SHP77 treated with DMSO at 0.1 percent for 48 hours (cell line): Measurements from ENCODE around the gene ARHGAP18.

ENCODE experiments used
- DNase-seq: peaks from one replicate; lab custom pipeline; 2025; lab: John Stamatoyannopoulos, UW

ARHGAP18 gene, protein sequence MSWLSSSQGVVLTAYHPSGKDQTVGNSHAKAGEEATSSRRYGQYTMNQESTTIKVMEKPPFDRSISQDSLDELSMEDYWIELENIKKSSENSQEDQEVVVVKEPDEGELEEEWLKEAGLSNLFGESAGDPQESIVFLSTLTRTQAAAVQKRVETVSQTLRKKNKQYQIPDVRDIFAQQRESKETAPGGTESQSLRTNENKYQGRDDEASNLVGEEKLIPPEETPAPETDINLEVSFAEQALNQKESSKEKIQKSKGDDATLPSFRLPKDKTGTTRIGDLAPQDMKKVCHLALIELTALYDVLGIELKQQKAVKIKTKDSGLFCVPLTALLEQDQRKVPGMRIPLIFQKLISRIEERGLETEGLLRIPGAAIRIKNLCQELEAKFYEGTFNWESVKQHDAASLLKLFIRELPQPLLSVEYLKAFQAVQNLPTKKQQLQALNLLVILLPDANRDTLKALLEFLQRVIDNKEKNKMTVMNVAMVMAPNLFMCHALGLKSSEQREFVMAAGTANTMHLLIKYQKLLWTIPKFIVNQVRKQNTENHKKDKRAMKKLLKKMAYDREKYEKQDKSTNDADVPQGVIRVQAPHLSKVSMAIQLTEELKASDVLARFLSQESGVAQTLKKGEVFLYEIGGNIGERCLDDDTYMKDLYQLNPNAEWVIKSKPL

DNA sequence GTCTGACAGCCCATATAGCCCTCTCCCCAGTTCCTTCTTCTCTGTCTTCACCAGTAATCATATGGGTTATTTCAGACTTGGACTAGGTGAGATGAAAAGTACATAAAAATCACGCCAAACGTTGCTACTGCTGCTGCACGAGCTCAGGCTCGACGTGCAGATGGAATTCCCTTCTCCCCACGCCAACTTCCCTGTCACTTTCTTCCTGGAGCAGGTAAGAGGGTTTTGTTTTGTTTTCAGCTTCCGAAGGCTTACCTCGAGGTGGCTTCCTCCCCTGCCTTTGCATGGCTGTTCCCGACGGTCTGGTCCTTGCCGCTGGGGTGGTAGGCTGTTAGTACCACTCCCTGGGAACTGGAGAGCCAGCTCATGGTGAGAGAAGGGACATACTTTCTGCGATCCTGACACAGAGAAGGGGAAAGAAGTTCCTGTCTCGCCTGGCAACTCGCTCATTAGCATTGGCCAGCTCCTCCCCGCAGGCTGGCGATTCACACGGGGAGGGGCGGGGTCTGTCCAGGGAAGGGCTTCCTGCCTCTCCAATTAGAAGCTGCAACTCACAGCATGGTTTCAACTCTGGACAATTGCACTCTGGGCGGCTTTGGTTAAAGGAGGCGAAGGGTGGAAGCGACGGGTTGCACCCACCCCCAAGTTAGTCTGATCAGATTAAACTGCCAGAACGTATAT, at the start of gene ARHGAP18:
Gene ARHGAP18 (minus strand): TSS at position 409 of the 681 bp plus-strand sequence. CDS start 41 bp downstream, at position 368.
- peak; percentile 53 for DNase-seq

DNA sequence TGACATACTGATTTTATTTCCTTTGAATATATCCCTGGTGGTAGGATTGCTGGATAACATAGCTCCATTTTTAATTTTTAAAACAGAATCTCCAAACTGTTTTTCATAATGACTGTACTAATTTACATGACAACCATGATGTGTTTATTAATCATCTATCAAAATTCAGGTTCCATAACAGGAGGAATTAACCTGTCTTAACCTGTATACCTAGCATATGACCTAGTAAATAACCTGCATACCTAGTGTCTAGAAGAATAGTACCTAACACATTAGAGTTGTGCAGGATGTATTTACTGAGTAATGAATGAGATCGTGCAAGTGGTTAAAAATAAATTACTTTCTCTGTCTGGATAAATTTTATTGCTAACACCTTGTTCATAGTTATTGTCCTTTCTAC, 45.8 kb upstream of the ARHGAP18 start:
- DNase-seq: no peak

DNA sequence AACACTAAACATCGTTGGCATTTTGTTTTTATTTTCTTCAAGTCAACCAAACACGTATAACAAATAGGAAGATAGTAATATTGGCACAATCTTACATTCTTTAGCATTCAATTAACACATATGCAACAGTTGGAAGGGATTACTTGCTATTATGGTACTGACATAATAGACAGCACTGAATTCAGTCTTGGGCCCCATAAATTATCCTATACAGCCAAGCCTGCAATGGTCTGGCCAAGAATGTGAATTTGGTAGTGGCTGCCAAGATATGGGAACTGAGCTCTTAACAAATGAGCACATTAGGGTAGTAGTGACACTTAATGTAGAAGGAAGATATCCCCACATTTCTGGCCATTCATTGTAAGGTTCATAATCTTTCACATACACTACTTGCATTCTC, 44.8 kb upstream of the ARHGAP18 start:
- no peak for DNase-seq

DNA sequence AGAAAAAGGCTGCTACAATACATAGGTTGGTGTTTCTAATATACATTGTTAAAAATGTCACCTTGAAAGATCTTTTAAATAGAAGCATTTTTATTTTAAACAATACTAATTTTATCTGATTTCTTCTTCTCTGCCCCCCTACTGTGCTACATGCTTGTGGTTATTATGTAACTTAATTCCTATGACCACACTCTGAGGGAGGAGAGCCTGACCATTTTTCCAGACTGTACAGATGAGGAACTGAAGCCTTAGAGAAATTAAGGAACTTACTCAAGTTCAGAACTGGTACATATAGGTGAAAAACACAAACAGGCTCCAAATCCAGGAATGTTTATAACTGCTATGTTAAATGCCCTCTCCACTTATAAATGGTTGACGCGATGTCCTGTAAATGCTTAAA, 43.4 kb upstream of the ARHGAP18 start:
- DNase-seq: no peak

DNA sequence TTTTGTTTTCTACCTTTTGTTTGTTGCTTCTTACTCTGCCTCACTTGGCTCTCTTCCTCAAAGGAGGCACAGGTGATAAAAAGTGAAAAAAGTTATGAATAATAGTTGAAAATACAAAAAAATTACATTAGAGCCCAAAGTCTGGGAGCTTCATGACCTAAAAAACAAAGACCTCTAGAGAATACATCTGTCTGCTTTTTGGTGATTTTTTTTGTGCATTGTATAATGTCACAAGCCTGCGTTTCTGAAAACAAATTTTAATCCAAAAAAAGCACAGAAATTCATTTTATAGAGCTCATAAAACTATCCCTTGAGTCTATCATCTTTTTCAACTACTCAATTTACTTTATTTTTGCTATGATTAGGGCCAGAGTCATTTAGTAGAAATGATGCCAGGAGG, 41.4 kb upstream of the ARHGAP18 start:
- DNase-seq: no peak

DNA sequence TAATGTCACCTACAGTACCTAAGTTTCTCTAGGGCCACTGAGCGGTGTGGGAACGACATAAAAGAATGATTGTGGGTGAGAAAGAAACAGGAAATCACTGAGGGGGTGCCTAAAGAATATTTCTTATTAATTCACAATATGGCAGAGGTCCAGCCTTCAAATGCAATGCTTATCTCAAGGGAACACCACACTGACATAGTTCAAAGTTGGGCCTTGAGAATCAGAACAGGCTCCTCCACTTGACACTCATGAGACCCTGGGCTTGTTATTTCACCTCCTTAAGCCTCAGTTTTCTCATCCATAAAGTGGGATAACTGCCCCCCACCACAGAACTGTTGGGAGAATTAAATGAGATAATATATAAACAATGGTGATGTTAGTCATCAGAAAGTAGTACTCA, 40.4 kb upstream of the ARHGAP18 start:
- no peak for DNase-seq

DNA sequence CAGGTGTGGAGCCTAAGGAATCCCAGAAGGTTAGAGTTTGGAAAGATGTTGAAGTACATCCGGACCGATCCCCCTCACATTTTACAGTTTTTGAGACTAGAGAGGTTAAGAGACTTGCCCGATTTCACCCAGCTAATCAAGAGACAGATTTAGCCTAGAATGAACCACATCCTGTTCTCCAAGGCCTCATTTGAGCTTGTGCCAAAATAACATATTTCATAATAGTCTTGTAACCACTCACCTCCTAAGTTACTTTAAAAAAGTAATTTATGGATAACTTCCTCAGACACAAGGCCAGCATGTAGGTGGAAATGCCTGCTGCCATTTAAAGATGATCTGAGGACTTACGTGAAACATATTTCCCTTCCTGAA, 39.8 kb upstream of the ARHGAP18 start:
- DNase-seq: no peak

DNA sequence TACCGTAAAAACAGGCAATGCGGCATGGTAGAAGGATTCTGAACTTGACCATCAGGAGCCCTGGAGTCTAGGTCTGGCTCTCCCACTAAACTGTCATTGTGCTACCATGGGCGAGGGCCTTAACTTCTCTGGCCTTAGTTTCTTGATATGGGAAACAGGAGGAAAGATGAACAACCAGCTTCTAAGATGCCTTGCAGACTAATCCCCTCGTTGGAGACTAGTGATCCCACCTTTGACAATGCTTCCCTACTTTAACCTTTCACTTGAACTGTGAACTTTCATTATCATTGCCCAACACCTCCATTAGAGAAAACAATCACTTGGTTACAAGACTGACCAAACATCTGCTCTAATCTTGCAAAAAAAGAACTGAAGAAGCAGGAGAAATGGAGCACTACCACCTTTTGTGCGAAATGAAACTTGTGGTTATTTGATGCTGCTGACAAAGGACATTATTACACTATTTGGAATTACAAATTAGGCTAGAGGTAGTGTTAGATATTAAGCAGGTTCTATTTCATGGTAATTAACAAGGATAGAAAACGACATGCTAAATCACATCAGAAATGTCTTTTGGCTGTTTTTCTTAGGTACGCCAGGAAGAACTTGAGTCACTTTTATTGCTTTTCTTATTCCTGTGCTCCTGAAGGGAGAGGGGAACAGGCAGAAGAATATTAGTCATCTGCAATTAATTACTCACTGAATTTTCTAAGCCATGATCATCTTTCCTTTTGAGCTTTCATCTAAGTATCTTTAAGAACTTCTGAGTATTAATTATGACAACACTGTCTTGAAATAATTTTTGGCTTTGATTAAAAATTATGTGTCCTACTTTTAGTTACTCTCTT, 39.1 kb upstream of the ARHGAP18 start:
- DNase-seq: no peak

DNA sequence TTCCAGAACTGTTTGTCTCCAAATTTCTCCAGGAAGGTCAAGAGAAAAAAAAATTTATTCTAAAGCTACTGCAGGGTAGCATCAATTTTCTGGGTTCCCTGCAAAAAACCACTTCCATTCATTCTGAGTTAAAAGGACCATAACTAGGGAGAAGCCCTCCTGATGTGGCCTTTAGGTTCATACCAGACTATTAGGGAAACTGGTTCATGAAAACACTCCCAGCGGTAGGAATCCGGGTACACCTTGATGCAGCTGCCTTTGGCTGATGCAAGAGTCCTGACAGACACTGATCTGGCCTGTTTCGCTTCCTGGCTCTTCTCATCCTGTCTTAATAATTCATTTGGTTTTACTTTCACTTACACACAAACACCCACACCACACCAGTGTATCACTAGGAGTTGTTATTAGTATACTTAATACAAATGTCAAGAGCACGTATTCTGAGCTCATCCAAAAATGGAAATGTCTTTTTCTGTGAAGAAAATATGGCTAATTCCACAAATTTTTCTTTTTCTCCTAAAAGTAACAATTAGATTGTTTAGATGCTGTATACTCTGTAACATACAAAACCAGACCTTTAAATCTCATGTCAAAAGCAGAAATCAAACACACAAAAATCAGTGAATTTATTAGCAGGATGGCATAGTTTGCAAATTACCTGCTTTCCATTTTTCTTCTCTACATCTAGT, 38.4 kb upstream of the ARHGAP18 start:
- peak; percentile 37 for DNase-seq

DNA sequence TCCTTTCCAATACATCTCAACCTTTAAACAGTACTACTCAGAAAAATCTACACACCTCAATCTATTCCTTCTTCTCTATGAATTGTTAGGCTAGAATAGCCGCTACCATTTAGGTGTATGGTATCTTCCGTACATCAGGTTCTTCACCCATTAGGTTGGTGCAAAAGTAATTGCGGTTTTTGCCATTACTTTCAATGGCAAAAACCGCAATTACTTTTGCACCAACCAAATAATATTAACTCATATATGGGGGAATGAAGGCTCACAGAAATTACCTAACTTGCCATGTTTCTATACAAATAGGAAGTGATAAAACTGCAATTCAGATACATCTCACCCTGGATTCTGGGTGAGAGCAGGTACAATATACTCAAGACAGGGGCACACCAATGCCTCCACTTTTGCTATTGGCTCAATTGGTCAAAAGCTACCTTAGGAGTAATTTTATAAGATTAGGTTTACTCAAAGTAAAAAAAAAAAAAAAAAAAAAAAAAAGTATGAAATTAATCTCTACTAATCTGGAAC, 37.7 kb upstream of the ARHGAP18 start:
- no peak for DNase-seq

DNA sequence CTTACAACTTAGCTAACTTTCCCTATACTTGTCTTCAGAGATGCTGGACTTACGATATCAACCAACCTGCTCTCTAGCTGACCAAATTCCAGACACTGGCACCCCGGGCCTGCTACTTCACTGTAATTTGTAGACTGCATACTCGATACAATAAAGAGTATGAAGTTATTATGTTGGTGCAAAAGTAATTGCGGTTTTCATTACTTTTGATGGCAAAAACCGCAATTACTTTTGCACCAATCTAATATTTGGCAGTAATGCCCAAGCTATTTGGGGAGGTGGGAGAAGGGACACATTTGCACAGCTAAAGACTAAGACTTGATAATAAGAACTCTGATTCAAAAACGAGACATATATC, 34.9 kb upstream of the ARHGAP18 start:
- no peak for DNase-seq

DNA sequence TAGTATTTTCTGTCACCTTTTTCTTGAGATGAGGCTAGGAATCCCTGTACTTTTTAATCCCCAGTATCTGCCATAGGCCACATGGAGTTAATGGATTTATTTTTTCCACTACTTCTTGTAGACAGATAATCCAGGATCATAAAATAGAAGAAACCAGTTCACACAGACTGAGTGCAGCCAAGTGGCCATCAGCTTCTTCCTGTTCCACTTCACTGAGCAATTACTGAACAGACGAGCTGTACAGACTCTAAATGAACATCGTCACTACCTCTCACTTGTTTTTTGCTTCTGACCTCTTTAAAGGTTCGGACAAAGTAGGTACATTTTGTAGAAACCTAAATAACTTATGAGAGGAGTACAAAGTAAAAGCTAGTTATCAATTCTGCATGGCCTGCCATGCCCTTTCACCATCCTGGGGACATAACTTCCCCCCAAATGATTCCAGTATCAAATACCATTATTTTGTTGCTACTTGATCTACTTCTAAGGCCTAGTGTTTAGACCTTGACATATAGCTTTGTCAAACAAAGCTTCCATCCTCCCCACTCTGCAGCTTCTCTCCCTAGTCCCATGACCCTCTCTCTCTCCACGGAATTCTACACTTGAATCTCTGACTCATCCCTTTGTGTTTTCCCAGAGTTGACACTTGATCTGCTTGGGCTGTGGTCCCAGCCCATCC, 34.4 kb upstream of the ARHGAP18 start:
- DNase-seq: no peak

DNA sequence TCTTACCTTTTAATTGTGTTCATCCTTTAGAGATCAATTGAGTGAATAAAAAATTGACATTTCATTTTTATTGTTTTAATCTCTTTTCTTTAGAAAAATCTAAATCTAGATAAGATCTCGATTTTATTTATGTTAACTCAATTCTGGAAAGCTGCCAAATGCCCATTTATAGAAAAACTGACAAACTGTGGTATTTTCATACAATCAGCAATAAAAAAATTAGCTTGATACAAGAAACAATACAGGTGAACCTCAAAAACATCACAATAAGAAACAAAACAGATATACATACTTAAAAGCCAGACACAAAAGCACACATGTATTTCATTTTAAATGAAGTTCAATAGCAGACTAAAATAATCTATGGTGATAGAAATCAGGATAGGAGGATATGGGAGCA, 30.0 kb upstream of the ARHGAP18 start:
- DNase-seq: no peak

DNA sequence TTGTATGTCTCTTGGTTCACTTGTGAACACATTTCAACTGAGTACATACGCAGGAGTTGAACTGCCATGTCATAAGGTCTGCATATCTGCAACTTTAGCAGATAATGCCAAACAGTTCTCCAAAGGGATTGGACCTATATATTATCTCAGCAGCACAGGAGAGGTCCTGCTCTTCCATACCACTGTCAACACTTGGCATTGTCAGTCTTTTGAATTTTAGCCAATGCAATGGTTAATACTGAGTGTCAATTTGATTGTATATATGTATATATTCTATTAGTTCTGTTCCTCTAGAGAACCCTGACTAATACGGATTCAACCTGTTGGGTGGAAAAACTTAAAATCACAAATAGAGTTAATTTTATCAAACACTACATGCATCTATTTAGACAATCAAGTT, 26.1 kb upstream of the ARHGAP18 start:
- DNase-seq: no peak

DNA sequence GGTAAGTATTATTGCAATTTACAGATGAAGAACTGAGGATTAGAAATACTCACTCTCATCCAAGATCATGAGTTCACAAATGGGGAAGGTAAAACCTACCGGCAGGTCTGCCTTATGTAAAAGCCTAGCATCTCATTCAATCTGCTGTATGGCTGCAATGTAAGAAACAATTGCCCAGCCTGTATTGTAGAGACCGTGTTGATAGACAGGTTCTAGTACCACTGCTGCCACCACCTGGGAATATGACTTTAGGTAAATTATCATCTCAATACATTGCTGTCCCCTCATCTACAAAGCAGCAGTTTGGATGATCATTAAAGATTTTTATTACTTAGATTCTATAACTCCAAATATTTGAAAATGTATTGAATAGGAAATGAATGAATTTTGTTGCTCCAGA, 23.3 kb upstream of the ARHGAP18 start:
- no peak for DNase-seq

DNA sequence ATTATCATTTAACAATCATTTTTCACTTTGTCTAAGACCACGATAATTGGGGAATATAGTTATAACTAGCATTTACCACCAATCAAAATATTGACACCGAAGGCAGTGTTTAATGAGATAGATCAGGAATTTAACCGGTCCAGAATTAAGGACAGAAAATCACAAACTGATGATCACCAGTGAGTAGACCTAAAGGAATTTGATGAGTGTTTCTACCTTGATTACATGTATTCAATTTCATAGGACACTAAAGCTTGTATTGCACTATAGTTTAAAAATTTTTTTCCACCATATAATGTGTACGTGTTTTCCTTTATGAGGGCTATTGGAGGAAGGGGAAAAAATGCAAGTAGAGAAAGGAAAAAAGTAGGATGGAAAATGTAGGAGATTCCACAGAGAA, 22.6 kb upstream of the ARHGAP18 start:
- DNase-seq: no peak

DNA sequence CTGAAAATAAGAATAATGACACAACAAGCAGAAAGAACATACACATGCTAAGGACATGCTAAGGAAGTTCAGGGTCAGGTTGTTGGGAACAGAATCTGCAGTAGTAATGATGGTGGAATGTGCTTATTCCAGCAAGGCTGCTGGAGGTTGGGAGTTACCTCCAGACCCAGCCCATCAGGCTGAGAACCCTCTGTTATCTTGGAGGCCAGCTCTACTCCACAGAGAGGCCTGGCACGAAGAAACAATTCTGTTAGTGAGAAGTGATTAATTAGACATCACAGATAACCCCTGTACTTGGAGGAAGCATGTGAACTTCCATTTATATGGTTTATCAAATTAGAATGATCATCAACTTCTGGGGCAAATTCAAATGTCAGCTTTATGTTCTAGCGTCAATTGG, 22.1 kb upstream of the ARHGAP18 start:
- no peak for DNase-seq

DNA sequence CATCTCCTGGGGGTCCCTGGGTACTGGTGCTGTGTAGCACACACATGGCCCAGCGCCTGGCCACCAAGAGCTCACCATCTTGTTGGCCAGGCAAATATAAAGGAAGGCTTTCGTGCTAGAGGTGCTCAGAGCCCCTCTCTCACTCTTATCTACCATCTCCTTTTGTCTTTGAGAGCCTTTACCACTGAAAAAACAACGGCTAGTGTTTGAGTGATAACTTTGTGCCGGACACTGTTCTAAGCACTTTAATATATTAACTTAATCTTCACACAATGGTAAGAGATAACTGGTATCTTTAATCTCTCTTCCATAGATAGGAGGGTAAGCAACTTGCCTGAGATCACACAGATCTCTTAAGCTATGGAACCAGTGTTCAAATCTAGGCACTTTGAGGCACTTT, 21.5 kb upstream of the ARHGAP18 start:
- no peak for DNase-seq

DNA sequence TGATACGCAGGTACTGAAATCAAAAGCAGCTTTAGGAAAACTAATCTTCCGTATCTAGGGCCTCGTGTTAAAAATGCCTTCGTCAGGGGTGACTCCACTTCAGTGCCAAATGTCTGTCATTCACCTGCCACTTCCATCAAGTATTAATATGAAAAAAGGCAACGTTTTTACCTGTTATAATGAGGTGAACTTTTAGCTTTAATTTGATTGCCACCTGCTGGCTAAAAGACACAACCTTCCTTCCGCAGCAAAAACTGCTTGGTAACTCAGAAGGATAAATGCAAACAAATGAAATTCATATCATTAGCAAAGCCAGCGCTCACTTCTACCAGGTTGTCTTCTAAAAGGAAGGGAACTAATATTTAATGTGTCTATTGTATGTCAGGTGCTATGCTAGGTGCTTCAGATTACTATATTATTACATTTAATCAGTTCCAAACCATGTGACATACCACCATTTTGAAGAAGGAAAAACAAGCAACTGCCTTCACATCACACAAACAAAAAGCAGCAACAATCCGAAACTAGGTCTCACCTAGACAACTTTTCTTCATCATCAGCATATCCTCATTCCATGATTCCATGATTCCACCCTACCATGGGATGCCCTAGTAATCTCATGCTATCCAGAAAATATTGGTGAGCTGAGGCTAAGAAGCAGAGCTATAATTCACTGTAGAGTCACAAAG, 20.6 kb upstream of the ARHGAP18 start:
- DNase-seq: peak; percentile 32

DNA sequence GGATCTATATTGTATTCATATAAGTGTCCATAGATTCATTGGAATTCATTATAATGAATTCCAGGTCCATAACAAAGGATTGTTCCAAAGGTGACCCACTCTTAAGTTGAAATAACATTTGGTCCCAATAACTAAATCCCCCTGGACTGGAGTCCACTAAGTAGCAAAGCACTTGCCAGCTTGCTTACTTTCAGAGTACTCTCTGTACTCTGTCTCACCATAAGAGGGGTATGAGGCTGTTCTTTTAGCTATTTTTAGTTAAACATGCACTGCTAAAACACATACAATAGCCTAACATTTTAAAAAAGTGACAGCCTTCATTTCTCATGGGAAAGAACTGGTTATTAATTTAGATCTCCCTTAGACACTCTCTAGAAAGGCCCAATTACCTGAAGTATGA, 16.7 kb upstream of the ARHGAP18 start:
- no peak for DNase-seq
